HG02610 (cell line): ENCODE measurements around the gene AGRN.
"Not testable (repeated sequence)": the region's sequence is repeated elsewhere in the genome, so short reads cannot be mapped to it uniquely, and the experiment has no call there.

Experiments
- ATAC-seq: cut with Tn5 transposase; IDR thresholded peaks from one replicate; pipeline ENCODE4 v1.9.1; 2021; ENCODE audit warnings: mild to moderate bottlenecking, moderate library complexity; ENCODE audit not compliant: unreplicated experiment

Gene AGRN

GRCh38 chr1:1074631-1075147 is 54.8 kb downstream of the AGRN start:
- ATAC-seq = no peak

- no peak for ATAC-seq
These were observed 55.4 kb downstream of the AGRN start for GRCh38 chr1:1075148-1075935.

GRCh38 chr1:1077396-1077795 is 57.5 kb downstream of the AGRN start:
- not testable (repeated sequence) for ATAC-seq

GRCh38 chr1:1079408-1080121 is 59.6 kb downstream of the AGRN start:
- ATAC-seq = no peak

DNA sequence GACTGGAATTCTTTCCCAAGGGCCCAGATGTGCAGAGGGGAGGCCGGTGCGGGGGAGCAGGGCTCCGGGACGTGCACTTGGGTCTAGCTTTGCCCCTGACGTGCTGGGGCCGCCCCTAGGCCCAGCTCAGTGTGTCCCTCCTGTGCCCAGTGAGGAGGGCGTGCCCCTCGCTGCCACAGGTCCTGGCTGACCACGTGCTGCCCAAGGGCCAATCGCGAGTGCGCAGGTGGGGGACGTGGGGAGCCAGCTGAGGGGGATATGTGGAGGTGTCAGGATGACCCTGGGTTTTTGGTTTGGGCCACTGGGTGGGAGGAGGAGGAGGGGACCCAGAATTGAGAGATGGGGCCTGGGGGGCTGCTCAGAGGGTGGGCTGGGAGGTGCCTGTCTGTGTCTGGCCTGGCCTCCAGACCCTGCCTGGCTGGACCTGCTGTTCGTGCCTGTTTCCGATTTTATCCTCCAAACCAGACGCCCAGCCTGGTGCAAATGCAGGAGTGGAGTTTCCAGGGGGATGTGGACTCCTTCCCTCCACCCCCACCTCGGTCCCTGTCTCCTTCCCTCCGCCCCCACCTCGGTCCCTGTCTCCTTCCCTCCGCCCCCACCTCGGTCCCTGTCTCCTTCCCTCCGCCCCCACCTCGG is 60.3 kb downstream of the AGRN start:
- ATAC-seq = no peak

GRCh38 chr1:1080951-1081310 is 61.0 kb downstream of the AGRN start:
- no peak for ATAC-seq

- ATAC-seq = no peak
These were observed 61.7 kb downstream of the AGRN start for GRCh38 chr1:1081311-1082238.

- ATAC-seq = no peak
These were observed 62.4 kb downstream of the AGRN start for GRCh38 chr1:1082239-1082775.

DNA sequence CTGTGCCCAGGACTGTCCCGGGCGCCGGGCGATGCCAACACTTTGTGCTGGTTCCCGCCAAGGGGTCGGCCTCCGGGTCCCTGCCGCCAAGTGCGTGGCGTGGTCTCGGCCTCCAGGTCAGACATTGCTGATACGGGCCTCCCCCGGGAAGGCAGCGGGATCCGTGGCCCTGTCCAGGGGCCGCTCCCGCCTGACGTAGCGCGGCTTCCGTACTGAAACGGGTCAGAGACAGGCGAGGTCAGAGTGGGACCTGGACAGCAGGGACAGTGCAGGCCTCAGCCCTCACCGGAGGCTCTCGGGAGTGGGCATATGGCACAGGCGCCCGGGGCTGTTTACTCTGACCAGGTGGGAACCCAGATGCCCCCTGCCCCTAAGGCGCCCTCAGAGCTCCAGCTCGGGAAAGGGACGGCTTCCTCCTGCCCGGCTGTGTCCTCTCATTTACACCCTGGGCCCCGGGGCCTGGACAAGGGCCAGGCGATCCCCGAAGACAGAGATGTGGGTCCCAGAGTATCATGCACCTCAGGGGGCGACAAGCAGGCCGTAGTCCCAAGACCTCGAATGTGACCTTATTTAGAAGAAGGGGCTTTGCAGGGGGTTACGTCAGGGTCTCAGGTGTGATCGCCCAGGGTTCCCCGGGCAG is 63.0 kb downstream of the AGRN start:
- ATAC-seq = no peak

DNA sequence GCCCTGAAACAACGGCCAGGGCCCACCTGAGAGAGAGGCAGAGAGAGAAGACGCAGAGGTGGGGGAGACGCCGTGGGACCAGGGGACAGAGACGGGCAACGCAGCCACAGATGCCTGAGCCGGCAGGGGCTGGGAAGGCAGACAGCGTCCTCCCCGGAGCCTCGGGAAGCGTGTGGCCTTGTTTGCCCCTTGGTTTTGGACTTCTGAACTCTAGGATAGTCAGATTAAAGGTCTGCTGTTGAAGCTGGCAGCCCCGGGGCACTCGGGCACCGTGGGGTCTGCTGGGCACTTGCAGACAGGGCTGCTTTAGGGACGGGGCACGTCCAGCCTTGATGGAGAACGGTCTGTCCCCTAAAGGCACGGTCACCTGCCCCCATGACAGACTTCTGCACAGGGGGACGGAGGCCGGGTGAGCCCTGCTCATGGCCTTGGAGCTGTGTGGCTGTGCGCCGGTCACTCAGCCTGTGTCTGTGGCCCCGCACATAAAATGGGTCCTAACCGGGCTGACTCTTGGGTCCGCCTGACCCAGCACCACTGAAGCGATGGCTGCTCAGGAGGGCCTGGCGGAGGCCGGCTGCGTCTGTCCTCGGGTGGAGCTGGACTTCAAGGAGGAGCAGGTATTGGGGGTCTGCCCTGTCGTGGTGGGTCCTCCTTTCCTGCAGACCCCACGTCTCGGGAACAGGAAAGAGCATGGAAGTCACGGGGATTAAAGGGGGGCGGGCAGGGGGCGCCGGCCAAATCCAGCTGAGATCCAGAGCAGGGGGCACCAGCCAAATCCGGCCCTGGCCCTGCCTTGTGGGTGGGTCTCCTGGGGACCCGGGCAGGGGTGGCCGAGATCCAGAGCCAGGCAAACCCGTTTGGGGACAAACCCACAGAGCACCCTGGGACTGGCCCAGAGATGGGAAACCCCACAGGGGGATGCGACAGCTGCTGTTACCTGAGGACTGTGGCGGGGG is 63.8 kb downstream of the AGRN start:
- ATAC-seq = no peak

- no peak for ATAC-seq
These were observed 64.7 kb downstream of the AGRN start for GRCh38 chr1:1084372-1085170.

- ATAC-seq = no peak
These were observed 65.4 kb downstream of the AGRN start for GRCh38 chr1:1085171-1085841.

DNA sequence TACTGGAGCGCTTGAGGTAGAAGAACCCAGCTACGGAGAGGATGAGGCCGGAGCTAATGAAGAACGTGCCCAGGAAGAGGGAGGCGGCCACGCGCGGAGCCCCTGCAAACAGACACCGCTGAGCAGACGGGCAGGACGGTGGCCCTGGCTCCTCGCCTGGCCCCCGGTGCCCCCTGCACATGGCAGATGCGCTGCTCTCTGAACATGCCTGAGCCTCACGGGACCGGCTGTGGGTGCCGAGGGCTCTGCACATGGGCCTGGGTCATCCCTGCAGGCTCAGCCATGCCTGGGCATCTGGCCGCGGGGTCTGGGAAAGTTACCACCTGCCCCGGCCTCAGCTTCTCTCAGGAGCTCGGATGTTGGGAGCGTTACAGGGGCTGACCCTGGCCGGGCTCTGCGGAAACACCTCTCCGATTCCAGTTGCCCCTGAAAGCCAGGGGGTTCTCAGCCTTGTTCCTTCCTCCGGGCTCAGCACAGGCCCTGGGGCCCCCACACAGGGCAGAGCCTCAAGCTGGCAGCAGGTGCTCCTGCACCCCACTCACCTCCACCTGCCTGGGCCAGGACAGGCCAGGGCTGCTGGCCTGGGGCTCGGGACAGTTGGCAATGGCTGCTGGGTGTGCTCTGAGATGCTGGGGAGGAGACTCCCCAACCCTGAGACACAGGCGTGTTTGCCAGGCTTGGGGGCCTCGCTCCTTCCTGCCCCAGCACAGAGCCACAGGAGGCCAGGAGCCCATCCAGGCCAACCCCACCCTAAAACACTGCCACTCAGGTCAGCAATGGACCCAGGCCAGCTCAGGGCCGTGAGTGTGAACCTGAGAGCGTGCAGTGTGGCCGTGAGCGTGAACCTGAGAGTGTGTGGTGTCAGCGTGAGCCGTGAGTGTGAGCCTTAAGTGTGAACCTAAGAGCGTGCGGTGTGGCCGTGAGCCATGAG is 66.3 kb downstream of the AGRN start:
- ATAC-seq = no peak

DNA sequence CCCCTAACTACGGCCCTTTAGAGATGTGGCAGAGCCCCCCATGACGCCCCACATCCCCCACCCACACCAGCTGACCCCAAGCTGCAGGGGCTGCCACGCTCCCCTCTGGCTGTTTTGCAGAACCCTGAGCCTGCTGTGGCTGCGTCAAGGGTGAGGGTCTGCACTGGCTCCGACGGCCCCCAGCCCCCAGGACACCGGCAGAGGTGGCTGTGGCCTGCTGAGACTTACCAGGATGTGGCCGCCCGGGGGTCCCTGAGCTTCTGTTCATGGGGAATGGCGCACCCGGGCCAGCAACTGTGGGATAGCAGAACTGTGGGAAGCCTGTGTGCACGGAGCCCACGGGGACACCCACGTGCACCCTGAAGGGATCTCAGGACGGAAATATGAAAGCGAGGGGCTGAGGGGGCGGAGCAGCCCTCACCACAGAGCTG is 67.0 kb downstream of the AGRN start:
- no peak for ATAC-seq

DNA sequence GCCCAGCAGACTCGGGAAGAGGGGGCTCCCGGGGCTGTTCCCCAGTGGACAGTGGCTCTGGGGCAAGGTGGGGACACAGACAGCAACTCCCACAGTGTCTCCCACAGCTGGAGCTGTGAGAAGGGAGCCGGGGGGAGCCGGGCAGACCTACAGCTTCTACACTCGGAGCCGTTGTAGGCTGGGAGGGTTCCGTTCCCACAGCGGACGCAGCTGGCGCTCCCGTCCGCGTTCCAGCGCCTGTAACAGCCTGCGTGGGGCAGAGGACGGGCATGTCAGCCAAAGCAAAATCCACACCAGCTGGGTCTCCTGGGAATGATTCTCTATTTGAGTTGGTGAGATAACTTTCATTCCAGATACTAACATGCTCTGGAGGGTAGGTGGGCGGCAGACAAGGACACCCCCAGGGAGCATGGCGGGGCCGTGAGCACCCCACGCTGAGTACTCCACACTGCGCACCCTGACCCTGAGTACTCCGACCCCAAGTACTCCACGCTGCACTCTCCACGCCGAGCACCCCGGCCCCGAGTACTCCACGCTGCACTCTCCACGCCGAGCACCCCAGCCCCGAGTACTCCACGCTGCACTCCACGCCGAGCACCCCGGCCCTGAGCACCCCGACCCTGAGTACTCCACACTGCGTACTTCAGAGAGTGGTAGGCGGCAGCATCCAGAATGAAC is 67.6 kb downstream of the AGRN start:
- no peak for ATAC-seq
